ENCODE results near the gene GPR68. TPM values are rescaled to one million over a fixed set of nuclear protein-coding genes. Genes with fewer than 3 reads are reported as not detected.

The GPR68 gene
- polyA plus RNA-seq, 1 donor (not counting 4 experiments of a cell fraction or from before 2014, with no cell fraction given) = 1.2 TPM

- Histone ChIP-seq H3K4me1 (ENCODE audit: control insufficient read depth, extremely low read depth, insufficient read depth, low read length) (peaks cover 18% of the 10 kb centered on the region), H4K20me1 (ENCODE audit: control insufficient read depth, extremely low read depth, insufficient read depth, low read length) (no peaks in the 10 kb centered on the region), H3K36me3 (ENCODE audit: control insufficient read depth in 2 of 2, extremely low read depth in 1 of 2, insufficient read depth in 2 of 2, low read length in 2 of 2) (no peaks in the 10 kb centered on the region), H3K4me2 (ENCODE audit: control insufficient read depth, extremely low read depth, insufficient read depth, low read depth, low read length) (no peak overlapping the region), H3K27me3 (ENCODE audit: control insufficient read depth, extremely low read depth, insufficient read depth, low read length) (no peaks in the 10 kb centered on the region), H3K9ac (ENCODE audit: control insufficient read depth, extremely low read depth, insufficient read depth, low read length) (no peak overlapping the region), H2AFZ (ENCODE audit: control insufficient read depth, low read length) (no peak overlapping the region), H3K4me3 (ENCODE audit: control insufficient read depth in 2 of 3, extremely low read depth in 1 of 3, insufficient read depth in 2 of 3, low read depth in 1 of 3, low read length in 3 of 3) (no peak overlapping the region), H3K79me2 (ENCODE audit: control insufficient read depth, insufficient read depth, low read length) (no peaks in the 10 kb centered on the region), H3K9me1 (ENCODE audit: control insufficient read depth, extremely low read depth, insufficient read depth, low read length) (no peaks in the 10 kb centered on the region), H3K9me3 (ENCODE audit: control insufficient read depth, low read depth, low read length) (no peaks in the 10 kb centered on the region), H3K27ac (ENCODE audit: control insufficient read depth, insufficient read depth, low read length) (peak overlapping the region; percentile 48)
- no peak for FAIRE-seq
- dilution Hi-C loops (cut with MboI; ENCODE audit: extremely low pct_ligation_motif_present, low sequenced_read_pairs) = no loop called here
- TF ChIP-seq CTCF (optimal IDR thresholded peaks at IDR 0.05 in 1 of 3, IDR thresholded peaks at IDR 0.05 in 1 of 3, conservative IDR thresholded peaks at IDR 0.05 in 1 of 3; ENCODE audit: extremely low read depth in 1 of 3, insufficient read depth in 2 of 3, low read length in 3 of 3) (no peak), EZH2 (IDR thresholded peaks at IDR 0.05; ENCODE audit: low read length) (no peak)
- DNase-seq (ENCODE audit: low read depth, low spot score) = no peak
These were observed 13.0 kb upstream of the GPR68 start for GRCh38 chr14:91257328-91258010.

GRCh38 chr14:91256661-91257060 is 12.2 kb upstream of the GPR68 start:
- no peak overlapping the region for H3K27ac ChIP-seq (ENCODE audit: control insufficient read depth, insufficient read depth, low read length)

More at GRCh38 chr14:91256661-91257060, 12.2 kb upstream of the GPR68 start:
- H3K4me1 ChIP-seq (ENCODE audit: control insufficient read depth, extremely low read depth, insufficient read depth, low read length) = peaks cover 18% of the 10 kb centered on the region
- dilution Hi-C loops (cut with MboI; ENCODE audit: extremely low pct_ligation_motif_present, low sequenced_read_pairs) = no loop called here
- H2AFZ ChIP-seq (ENCODE audit: control insufficient read depth, low read length) = no peak overlapping the region
- no peak for TF ChIP-seq EZH2 (IDR thresholded peaks at IDR 0.05; ENCODE audit: low read length)
- no peak for TF ChIP-seq CTCF (optimal IDR thresholded peaks at IDR 0.05 in 1 of 3, IDR thresholded peaks at IDR 0.05 in 1 of 3, conservative IDR thresholded peaks at IDR 0.05 in 1 of 3; ENCODE audit: extremely low read depth in 1 of 3, insufficient read depth in 2 of 3, low read length in 3 of 3)
- no peaks in the 10 kb centered on the region for H3K27me3 ChIP-seq (ENCODE audit: control insufficient read depth, extremely low read depth, insufficient read depth, low read length)
- no peaks in the 10 kb centered on the region for H3K9me1 ChIP-seq (ENCODE audit: control insufficient read depth, extremely low read depth, insufficient read depth, low read length)
- no peaks in the 10 kb centered on the region for H3K36me3 ChIP-seq (ENCODE audit: control insufficient read depth in 2 of 2, extremely low read depth in 1 of 2, insufficient read depth in 2 of 2, low read length in 2 of 2)
- H3K4me2 ChIP-seq (ENCODE audit: control insufficient read depth, extremely low read depth, insufficient read depth, low read depth, low read length) = no peak overlapping the region
- no peak overlapping the region for H3K4me3 ChIP-seq (ENCODE audit: control insufficient read depth in 2 of 3, extremely low read depth in 1 of 3, insufficient read depth in 2 of 3, low read depth in 1 of 3, low read length in 3 of 3)
- no peaks in the 10 kb centered on the region for H3K9me3 ChIP-seq (ENCODE audit: control insufficient read depth, low read depth, low read length)
- DNase-seq (ENCODE audit: low read depth, low spot score) = no peak
- no peak overlapping the region for H3K9ac ChIP-seq (ENCODE audit: control insufficient read depth, extremely low read depth, insufficient read depth, low read length)
- FAIRE-seq = no peak
- H3K79me2 ChIP-seq (ENCODE audit: control insufficient read depth, insufficient read depth, low read length) = no peaks in the 10 kb centered on the region
- no peaks in the 10 kb centered on the region for H4K20me1 ChIP-seq (ENCODE audit: control insufficient read depth, extremely low read depth, insufficient read depth, low read length)

All from keratinocyte (primary cell).